HepG2 (cell line): Measurements from ENCODE around the gene VAMP2. TPM values are rescaled to one million over a fixed set of nuclear protein-coding genes. Genes with fewer than 3 reads are reported as not detected.

ENCODE experiments used
- ATF5 ChIP-seq: sonication (generic); formaldehyde crosslinking; IDR thresholded peaks from 2 replicates; pipeline ENCODE4 v1.4.0; 2020; ENCODE audit warnings: mild to moderate bottlenecking, low read depth, missing genetic modification reagents
- ATF7-NPFF ChIP-seq: sonication (generic); formaldehyde crosslinking; IDR thresholded peaks from 2 replicates; pipeline ENCODE4 v1.8.1; 2023; ENCODE audit warnings: mild to moderate bottlenecking, low read depth, missing genetic modification reagents, moderate library complexity
- BHLHE40 ChIP-seq: IDR thresholded peaks from 2 replicates; pipeline ENCODE4 v1.6.1; 2011; ENCODE audit warnings: low read length, improper control_type of control experiment
- E2F5 ChIP-seq: sonication (generic); formaldehyde crosslinking; conservative IDR thresholded peaks from 2 replicates; pipeline ENCODE4 v1.4.0; 2020; ENCODE audit warnings: missing genetic modification reagents
- FIP1L1 ChIP-seq: fragments of 200-400 bp; formaldehyde crosslinking; IDR thresholded peaks from 2 replicates; pipeline ENCODE4 v1.6.1; 2018; ENCODE audit warnings: low read depth, mild to moderate bottlenecking, low read length, moderate library complexity, borderline replicate concordance; ENCODE audit not compliant: insufficient read depth
- FOSL2 ChIP-seq: sonication (generic); formaldehyde crosslinking; IDR thresholded peaks from 2 replicates; pipeline ENCODE4 v1.4.0; 2020; ENCODE audit warnings: missing genetic modification reagents
- IRF9 ChIP-seq: sonication (generic); formaldehyde crosslinking; IDR thresholded peaks from 2 replicates; pipeline ENCODE4 v1.8.0; 2022; ENCODE audit warnings: missing genetic modification reagents, mild to moderate bottlenecking, borderline replicate concordance
- KLF12 ChIP-seq: sonication (generic); formaldehyde crosslinking; IDR thresholded peaks from 2 replicates; pipeline ENCODE4 v1.4.0; 2020; ENCODE audit warnings: missing genetic modification reagents, borderline replicate concordance
- MXD3 ChIP-seq: IDR thresholded peaks from 2 replicates; pipeline ENCODE4 v1.6.1; 2016; ENCODE audit warnings: mild to moderate bottlenecking, missing biosample characterization, missing genetic modification reagents
- MYPOP ChIP-seq: sonication (generic); formaldehyde crosslinking; IDR thresholded peaks from 2 replicates; pipeline ENCODE4 v1.8.1; 2023; ENCODE audit warnings: mild to moderate bottlenecking, moderate library complexity, missing genetic modification reagents
- SKIL ChIP-seq: sonication (generic); formaldehyde crosslinking; IDR thresholded peaks from 2 replicates; pipeline ENCODE4 v1.8.0; 2022; ENCODE audit warnings: missing genetic modification reagents, mild to moderate bottlenecking, moderate library complexity, borderline replicate concordance
- SP5 ChIP-seq: IDR thresholded peaks from 2 replicates; pipeline ENCODE4 v1.6.1; 2016; ENCODE audit warnings: low read depth, borderline replicate concordance
- ZBTB43 ChIP-seq: sonication (generic); formaldehyde crosslinking; conservative IDR thresholded peaks from 2 replicates; pipeline ENCODE4 v1.4.0; 2020; ENCODE audit warnings: missing genetic modification reagents
- ZNF17 ChIP-seq: sonication (generic); formaldehyde crosslinking; IDR thresholded peaks from 2 replicates; pipeline ENCODE4 v1.5.0; 2020; ENCODE audit warnings: mild to moderate bottlenecking, missing genetic modification reagents
- ZNF292 ChIP-seq: sonication (generic); formaldehyde crosslinking; IDR thresholded peaks from 2 replicates; pipeline ENCODE4 v1.8.1; 2022; ENCODE audit warnings: mild to moderate bottlenecking, low read depth, missing genetic modification reagents, borderline replicate concordance
- ZNF317 ChIP-seq: sonication (generic); formaldehyde crosslinking; IDR thresholded peaks from 2 replicates; pipeline ENCODE4 v1.5.0; 2020; ENCODE audit warnings: mild to moderate bottlenecking, missing genetic modification reagents
- ZNF557 ChIP-seq: sonication (generic); formaldehyde crosslinking; IDR thresholded peaks from 2 replicates; pipeline ENCODE4 v1.4.0; 2020; ENCODE audit warnings: missing genetic modification reagents
- ZNF607 ChIP-seq: sonication (generic); formaldehyde crosslinking; IDR thresholded peaks from 2 replicates; pipeline ENCODE4 v1.5.1; 2020; ENCODE audit warnings: missing genetic modification reagents, mild to moderate bottlenecking, borderline replicate concordance
- polyA plus RNA-seq, 8 experiments: library from polyadenylated mRNA; depleted of rRNA in 3 of 8; stranded (reverse) in 7 of 8; unstranded in 1 of 8; fragments of >200 nt; fragmentation: Illumina TruSeq in 4 of 8; extraction: Trizol in 4 of 8; gene quantifications; 2 replicates each; pipeline versions ENCODE4 v1.2.1 to v1.2.3, GENCODE V29; 2011 to 2016; ENCODE audit warnings: low read depth in 4 of 8, missing spikeins in 1 of 8, mixed read lengths in 1 of 8; ENCODE audit not compliant: insufficient read depth in 1 of 8
- total RNA-seq, 5 experiments: library from RNA; depleted of rRNA; stranded (reverse); fragments of >200 nt; fragmentation: Illumina TruSeq; extraction: Trizol; gene quantifications; 2 replicates each; pipeline ENCODE4 v1.2.3, GENCODE V29; 2016; ENCODE audit warnings: low read depth in 1 of 5

VAMP2 gene
- total and polyA plus RNA-seq, 2 of the 13 experiments (the other 11 are each of a cell fraction or from before 2014, with no cell fraction given), result 3.9 to 17.2 TPM

DNA sequence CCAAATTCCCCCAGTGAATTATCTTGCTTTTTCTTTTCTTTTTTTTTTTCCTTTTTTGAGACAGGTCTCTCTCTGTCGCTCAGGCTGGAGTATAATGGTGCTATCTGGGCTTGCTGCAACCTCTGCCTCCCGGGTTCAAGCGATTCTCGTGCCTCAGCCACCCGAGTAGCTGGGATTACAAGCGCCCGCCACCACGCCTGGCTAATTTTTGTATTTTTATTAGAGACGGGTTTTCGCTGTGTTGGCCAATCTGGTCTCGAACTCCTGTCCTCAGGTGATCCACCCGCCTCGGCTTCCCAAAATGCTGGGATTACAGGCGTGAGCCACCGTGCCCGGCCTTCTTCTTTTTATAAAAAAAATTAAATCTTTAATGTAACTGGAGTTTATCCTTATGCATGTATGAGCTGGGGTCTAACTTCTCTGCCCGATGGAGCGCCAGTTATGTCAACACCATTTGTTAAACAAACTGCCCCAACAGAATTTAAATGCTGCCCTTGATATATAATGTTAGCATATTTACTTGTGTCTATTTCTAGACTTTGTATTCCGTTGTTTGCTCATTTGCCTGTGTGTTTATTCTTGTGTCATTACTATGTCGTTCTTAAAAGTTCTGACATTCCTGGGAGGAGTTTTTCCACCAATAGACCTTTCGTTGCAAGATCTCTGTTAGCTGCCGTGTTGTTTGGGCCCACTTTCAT is 48.2 kb upstream of the VAMP2 start (continued):
- no peak for TF ChIP-seq BHLHE40
- no peak for TF ChIP-seq MXD3 (CRISPR knock-in tag)
- no peak for TF ChIP-seq ZBTB43 (CRISPR knock-in tag)
- TF ChIP-seq SKIL (CRISPR knock-in tag), result no peak
- no peak for TF ChIP-seq ATF5 (CRISPR knock-in tag)
- TF ChIP-seq E2F5 (CRISPR knock-in tag), result no peak
- TF ChIP-seq FIP1L1, result no peak
- TF ChIP-seq IRF9, result no peak
- TF ChIP-seq ATF7-NPFF (CRISPR knock-in tag), result no peak
- no peak for TF ChIP-seq ZNF292
- no peak for TF ChIP-seq MYPOP (CRISPR knock-in tag)
- no peak for TF ChIP-seq ZNF607 (CRISPR knock-in tag)
- no peak for TF ChIP-seq ZNF557 (CRISPR knock-in tag)
- no peak for TF ChIP-seq FOSL2 (CRISPR knock-in tag)
- TF ChIP-seq ZNF317 (CRISPR knock-in tag), result no peak
- TF ChIP-seq ZNF17 (CRISPR knock-in tag), result no peak
- no peak for TF ChIP-seq KLF12 (CRISPR knock-in tag)
- peak; percentile 95 for TF ChIP-seq SP5
